K562 (cell line): ENCODE data around the gene SCRN2. TPM values are rescaled to one million over a fixed set of nuclear protein-coding genes. Genes with fewer than 3 reads are reported as not detected.

ENCODE experiments used
- CBFB ChIP-seq: sonication (generic); formaldehyde crosslinking; IDR thresholded peaks from 2 replicates; pipeline ENCODE4 v1.4.0; 2020; ENCODE audit warnings: mild to moderate bottlenecking, missing genetic modification reagents
- CREB1 ChIP-seq, 2 experiments: sonication (generic) in 1 of 2; formaldehyde crosslinking in 1 of 2; IDR thresholded peaks; 2 replicates each; pipeline versions ENCODE4 v1.6.1 to v1.8.0; 2012 to 2022; ENCODE audit warnings: inconsistent platforms in 1 of 2, mild to moderate bottlenecking in 1 of 2, missing genetic modification reagents in 1 of 2, moderate library complexity in 1 of 2
- DNMT1 ChIP-seq: fragments of 450-650 bp; IDR thresholded peaks from 2 replicates; pipeline ENCODE4 v1.6.1; 2016; ENCODE audit warnings: antibody characterized with exemption, mild to moderate bottlenecking
- ELF2 ChIP-seq: fragments of 250-450 bp; sonication (Bioruptor Pico); IDR thresholded peaks from 2 replicates; pipeline ENCODE4 v1.5.0; 2021; ENCODE audit warnings: mild to moderate bottlenecking
- ELF4 ChIP-seq: fragments of 450-650 bp; formaldehyde crosslinking; IDR thresholded peaks from 2 replicates; pipeline ENCODE4 v1.4.0; 2022; ENCODE audit warnings: missing genetic modification characterization
- ETV6 ChIP-seq, 3 experiments: fragments of 150-350 bp in 1 of 3; sonication (generic) in 1 of 3; formaldehyde crosslinking in 1 of 3; IDR thresholded peaks; 2 replicates each; pipeline versions ENCODE4 v1.6.1 to v1.8.0; 2014 to 2022; ENCODE audit warnings: borderline replicate concordance in 2 of 3, low read depth in 2 of 3, antibody characterized with exemption in 1 of 3, low read length in 1 of 3, mild to moderate bottlenecking in 1 of 3, missing genetic modification reagents in 1 of 3
- JUND ChIP-seq, 2 experiments: IDR thresholded peaks; 2 replicates in 1 of 2; 3 replicates in 1 of 2; pipeline ENCODE4 v1.6.1; 2011; ENCODE audit warnings: borderline replicate concordance in 2 of 2, low read depth in 2 of 2, low read length in 2 of 2, improper control_type of control experiment in 1 of 2, missing biosample characterization in 1 of 2, missing genetic modification characterization in 1 of 2, missing genetic modification reagents in 1 of 2
- KDM1A ChIP-seq, 2 experiments: fragments of 450-650 bp; IDR thresholded peaks; 2 replicates each; pipeline ENCODE4 v1.6.1; 2016; ENCODE audit warnings: mild to moderate bottlenecking in 2 of 2
- KDM5B ChIP-seq: fragments of 200-600 bp; sonication (generic); IDR thresholded peaks from 2 replicates; pipeline ENCODE4 v1.6.1; 2012; ENCODE audit warnings: low read depth, mild to moderate bottlenecking, moderate library complexity, low read length, control low read depth, inconsistent platforms; ENCODE audit not compliant: insufficient replicate concordance
- NR2C1 ChIP-seq, 2 experiments: fragments of 450-650 bp; IDR thresholded peaks; 2 replicates each; pipeline ENCODE4 v1.6.1; 2017; ENCODE audit warnings: mild to moderate bottlenecking in 2 of 2, antibody characterized with exemption in 1 of 2, inconsistent platforms in 1 of 2, missing compliant biosample characterization in 1 of 2, missing genetic modification characterization in 1 of 2
- PHF20 ChIP-seq: fragments of 450-650 bp; IDR thresholded peaks from 2 replicates; pipeline ENCODE4 v1.6.1; 2018; ENCODE audit not compliant: partially characterized antibody
- POLR2G ChIP-seq: fragments of 200-400 bp; formaldehyde crosslinking; IDR thresholded peaks from 2 replicates; pipeline ENCODE4 v1.6.1; 2017; ENCODE audit warnings: low read depth, mild to moderate bottlenecking, antibody characterized with exemption, low read length, moderate library complexity
- polyA plus RNA-seq, 8 experiments: library from polyadenylated mRNA; depleted of rRNA in 4 of 8; stranded (reverse) in 5 of 8; unstranded in 3 of 8; fragments of >200 nt; fragmentation: Nextera tagmentation in 2 of 8; fragmentation: Illumina TruSeq in 1 of 8; extraction: Ambion mirVana in 2 of 8; extraction: Trizol in 1 of 8; gene quantifications; 2 replicates each; pipeline versions ENCODE4 v1.2.1 to v1.2.3, GENCODE V29; 2011 to 2014; ENCODE audit warnings: inconsistent platforms in 1 of 8, missing spikeins in 1 of 8
- total RNA-seq, 7 experiments: library from RNA; depleted of rRNA in 6 of 7; stranded (reverse); fragments of >200 nt in 6 of 7; fragmentation: Illumina TruSeq in 2 of 7; extraction: Trizol in 2 of 7; gene quantifications; 2 replicates each; pipeline versions ENCODE4 v1.2.1 to v1.2.3, GENCODE V29; 2011 to 2021; ENCODE audit warnings: low replicate concordance in 1 of 7
- TF ChIP-seq, protein P1 (sequence below), 2 experiments: fragments of 450-650 bp in 1 of 2; sonication (generic) in 1 of 2; formaldehyde crosslinking in 1 of 2; IDR thresholded peaks; 2 replicates each; pipeline versions ENCODE4 v1.7.1 to v1.9.0; 2016 to 2022; ENCODE audit warnings: inconsistent platforms in 1 of 2, mild to moderate bottlenecking in 1 of 2, missing genetic modification reagents in 1 of 2
- TF ChIP-seq, protein P2 (sequence below), 2 experiments: fragments of 450-650 bp in 1 of 2; sonication (generic) in 1 of 2; formaldehyde crosslinking; conservative IDR thresholded peaks; 2 replicates each; pipeline versions ENCODE4 v1.4.0 to v1.8.1; 2020 to 2022; ENCODE audit warnings: mild to moderate bottlenecking in 1 of 2, missing genetic modification reagents in 1 of 2

The SCRN2 gene
- total and polyA plus RNA-seq, 9 of the 15 experiments (the other 6 are each of a cell fraction or from before 2014, with no cell fraction given), result 0.25 to 32.9 (median 13.6) TPM

DNA sequence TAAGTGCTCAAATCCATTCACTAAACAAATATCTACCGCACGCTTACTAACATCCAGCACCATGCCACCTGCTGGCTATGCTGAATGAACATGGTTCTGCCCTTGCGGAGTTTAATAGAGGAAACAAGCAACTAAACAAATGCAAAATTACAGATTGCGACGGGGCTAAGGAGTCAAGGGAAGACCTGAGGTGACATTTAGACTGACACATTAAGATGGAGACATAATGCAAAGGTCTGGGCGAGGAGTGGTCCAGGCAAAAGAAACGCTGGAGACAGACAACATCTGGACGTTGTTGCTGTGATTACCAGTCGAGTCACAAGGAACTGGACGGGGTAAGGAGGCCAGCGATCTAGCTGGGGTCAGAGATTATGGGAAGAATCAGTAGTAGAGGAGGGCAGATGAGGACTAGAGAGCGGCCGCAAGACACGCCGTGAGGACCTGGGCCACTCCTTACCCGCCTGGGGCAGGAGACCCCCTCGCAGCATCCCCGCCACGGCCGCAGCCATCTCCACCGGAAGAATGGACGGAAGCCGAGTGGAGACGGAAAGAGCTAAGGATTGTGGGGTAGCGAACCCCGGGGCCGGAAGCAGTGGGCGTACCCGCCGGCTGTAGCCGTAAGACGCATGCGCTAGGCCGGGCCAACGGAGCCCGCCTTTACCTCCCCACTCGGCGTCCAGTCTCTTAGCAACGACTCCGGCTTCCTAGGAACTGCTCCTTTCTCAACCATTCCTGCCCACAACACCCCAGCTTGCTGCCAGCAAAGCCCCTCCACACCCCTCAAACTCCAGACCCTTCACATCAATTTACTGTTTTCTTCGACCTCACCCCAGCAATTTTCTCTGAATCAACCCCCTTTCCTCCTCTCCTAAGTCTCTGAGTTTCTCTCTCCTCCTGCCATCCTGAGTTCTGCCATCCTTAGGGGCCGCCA is 9.8 kb downstream of the SCRN2 start, which contains the start of the genes LRRC46 and MRPL10 (continued):
- TF ChIP-seq, protein P1, sequence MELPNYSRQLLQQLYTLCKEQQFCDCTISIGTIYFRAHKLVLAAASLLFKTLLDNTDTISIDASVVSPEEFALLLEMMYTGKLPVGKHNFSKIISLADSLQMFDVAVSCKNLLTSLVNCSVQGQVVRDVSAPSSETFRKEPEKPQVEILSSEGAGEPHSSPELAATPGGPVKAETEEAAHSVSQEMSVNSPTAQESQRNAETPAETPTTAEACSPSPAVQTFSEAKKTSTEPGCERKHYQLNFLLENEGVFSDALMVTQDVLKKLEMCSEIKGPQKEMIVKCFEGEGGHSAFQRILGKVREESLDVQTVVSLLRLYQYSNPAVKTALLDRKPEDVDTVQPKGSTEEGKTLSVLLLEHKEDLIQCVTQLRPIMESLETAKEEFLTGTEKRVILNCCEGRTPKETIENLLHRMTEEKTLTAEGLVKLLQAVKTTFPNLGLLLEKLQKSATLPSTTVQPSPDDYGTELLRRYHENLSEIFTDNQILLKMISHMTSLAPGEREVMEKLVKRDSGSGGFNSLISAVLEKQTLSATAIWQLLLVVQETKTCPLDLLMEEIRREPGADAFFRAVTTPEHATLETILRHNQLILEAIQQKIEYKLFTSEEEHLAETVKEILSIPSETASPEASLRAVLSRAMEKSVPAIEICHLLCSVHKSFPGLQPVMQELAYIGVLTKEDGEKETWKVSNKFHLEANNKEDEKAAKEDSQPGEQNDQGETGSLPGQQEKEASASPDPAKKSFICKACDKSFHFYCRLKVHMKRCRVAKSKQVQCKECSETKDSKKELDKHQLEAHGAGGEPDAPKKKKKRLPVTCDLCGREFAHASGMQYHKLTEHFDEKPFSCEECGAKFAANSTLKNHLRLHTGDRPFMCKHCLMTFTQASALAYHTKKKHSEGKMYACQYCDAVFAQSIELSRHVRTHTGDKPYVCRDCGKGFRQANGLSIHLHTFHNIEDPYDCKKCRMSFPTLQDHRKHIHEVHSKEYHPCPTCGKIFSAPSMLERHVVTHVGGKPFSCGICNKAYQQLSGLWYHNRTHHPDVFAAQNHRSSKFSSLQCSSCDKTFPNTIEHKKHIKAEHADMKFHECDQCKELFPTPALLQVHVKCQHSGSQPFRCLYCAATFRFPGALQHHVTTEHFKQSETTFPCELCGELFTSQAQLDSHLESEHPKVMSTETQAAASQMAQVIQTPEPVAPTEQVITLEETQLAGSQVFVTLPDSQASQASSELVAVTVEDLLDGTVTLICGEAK (IDR thresholded peaks at IDR 0.05), result peak; percentile 92
- TF ChIP-seq, protein P1 (CRISPR knock-in tag; IDR thresholded peaks at IDR 0.05), result no peak
- TF ChIP-seq, protein P2, sequence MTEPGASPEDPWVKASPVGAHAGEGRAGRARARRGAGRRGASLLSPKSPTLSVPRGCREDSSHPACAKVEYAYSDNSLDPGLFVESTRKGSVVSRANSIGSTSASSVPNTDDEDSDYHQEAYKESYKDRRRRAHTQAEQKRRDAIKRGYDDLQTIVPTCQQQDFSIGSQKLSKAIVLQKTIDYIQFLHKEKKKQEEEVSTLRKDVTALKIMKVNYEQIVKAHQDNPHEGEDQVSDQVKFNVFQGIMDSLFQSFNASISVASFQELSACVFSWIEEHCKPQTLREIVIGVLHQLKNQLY (CRISPR knock-in tag; conservative IDR thresholded peaks at IDR 0.05), result no peak
- TF ChIP-seq JUND (IDR thresholded peaks at IDR 0.05; ENCODE audit: borderline replicate concordance, low read depth, low read length) (peak; percentile 36; the same call in 1 of the 2 replicates), JUND (tag; IDR thresholded peaks at IDR 0.05; ENCODE audit: borderline replicate concordance, low read depth, low read length) (peak; percentile 10; the same call in 1 of the 3 replicates), KDM5B (peak; percentile 93), CREB1 (IDR thresholded peaks at IDR 0.05) (no peak), CREB1 (CRISPR knock-in tag; IDR thresholded peaks at IDR 0.05) (0 out of 2 replicates have a peak, but pooled peaks have one; percentile 50), CBFB (CRISPR knock-in tag) (0 out of 2 replicates have a peak, but pooled peaks have one; percentile 40), KDM1A (IDR thresholded peaks at IDR 0.05) (peak; percentile 9 to 36; a peak in 2 of 4 replicates), NR2C1 (IDR thresholded peaks at IDR 0.05) (no peak), NR2C1 (tag; IDR thresholded peaks at IDR 0.05) (peak; percentile 28; the same call in 1 of the 2 replicates), ELF2 (CRISPR knock-in tag) (peak; percentile 32; the same call in 1 of the 2 replicates), DNMT1 (no peak), POLR2G (peak; percentile 97), ELF4 (peak; percentile 4; the same call in 1 of the 2 replicates), PHF20 (peak; percentile 94), ETV6 (IDR thresholded peaks at IDR 0.05; ENCODE audit: borderline replicate concordance in 1 of 2, low read depth in 2 of 2, low read length in 1 of 2) (no peak), ETV6 (CRISPR knock-in tag; IDR thresholded peaks at IDR 0.05; ENCODE audit: borderline replicate concordance) (0 out of 2 replicates have a peak, but pooled peaks have one; percentile 37)
